Neural cell (in vitro differentiated cells): Measurements from ENCODE around the gene STPG4. TPM values are rescaled to one million over a fixed set of nuclear protein-coding genes. Genes with fewer than 3 reads are reported as not detected.

Experiments
- H2AFZ ChIP-seq: fragments of 200-600, 300-800 bp; sonication (generic), shearing (Covaris generic); 2 replicates; pipeline ENCODE4 v1.6.0; 2014; ENCODE audit warnings: low read depth, mild to moderate bottlenecking, antibody characterized with exemption, low read length, moderate library complexity
- H3F3A ChIP-seq: fragments of 200-600 bp; shearing (Covaris generic); 2 replicates; pipeline ENCODE4 v1.6.1; 2016; ENCODE audit warnings: mild to moderate bottlenecking, moderate library complexity, mixed read lengths, antibody characterized with exemption, low read length; ENCODE audit not compliant: insufficient read depth, poor library complexity, severe bottlenecking
- H3K27ac ChIP-seq: fragments of 200-600, 300-800 bp; sonication (generic), shearing (Covaris generic); 2 replicates; pipeline ENCODE4 v1.5.1; 2014; ENCODE audit warnings: mild to moderate bottlenecking, low read length, moderate library complexity
- H3K27me3 ChIP-seq: fragments of 300-800, 200-600 bp; sonication (generic), shearing (Covaris generic); 2 replicates; pipeline ENCODE4 v1.6.0; 2014; ENCODE audit warnings: mild to moderate bottlenecking, low read depth, low read length, moderate library complexity; ENCODE audit not compliant: insufficient read depth
- H3K36me3 ChIP-seq: fragments of 300-800, 200-600 bp; sonication (generic), shearing (Covaris generic); 2 replicates; pipeline ENCODE4 v1.5.1; 2014; ENCODE audit warnings: mild to moderate bottlenecking, antibody characterized with exemption, low read length, moderate library complexity; ENCODE audit not compliant: insufficient read depth
- H3K4me2 ChIP-seq: fragments of 300-800, 200-600 bp; sonication (generic), shearing (Covaris generic); 2 replicates; pipeline ENCODE4 v1.6.0; 2014; ENCODE audit warnings: mild to moderate bottlenecking, low read length
- H3K4me3 ChIP-seq: fragments of 300-800, 200-600 bp; sonication (generic), shearing (Covaris generic); 2 replicates; pipeline ENCODE4 v1.5.1; 2014; ENCODE audit warnings: mild to moderate bottlenecking, low read length, moderate library complexity
- H3K79me2 ChIP-seq: fragments of 200-600 bp; shearing (Covaris generic); replicated peaks from 2 replicates; pipeline ENCODE4 v1.6.0; 2014; ENCODE audit warnings: mild to moderate bottlenecking, low read length, moderate library complexity; ENCODE audit not compliant: insufficient read depth
- H3K9ac ChIP-seq: fragments of 300-800, 200-600 bp; sonication (generic), shearing (Covaris generic); 2 replicates; pipeline ENCODE4 v1.6.1; 2016; ENCODE audit warnings: mild to moderate bottlenecking, low read length, mixed read lengths
- H3K9me2 ChIP-seq: fragments of 200-600 bp; shearing (Covaris generic); 2 replicates; pipeline ENCODE4 v1.6.1; 2016; ENCODE audit warnings: mild to moderate bottlenecking, low read length, mixed read lengths; ENCODE audit not compliant: insufficient read depth
- H3K9me3 ChIP-seq: fragments of 200-600, 300-800 bp; sonication (generic), shearing (Covaris generic); 2 replicates; pipeline ENCODE4 v1.6.1; 2016; ENCODE audit warnings: mild to moderate bottlenecking, mixed run types, low read length, moderate library complexity, mixed read lengths
- H4K20me1 ChIP-seq: fragments of 200-600 bp; shearing (Covaris generic); 2 replicates; pipeline ENCODE4 v1.6.1; 2016; ENCODE audit warnings: mild to moderate bottlenecking, mixed run types; ENCODE audit not compliant: insufficient read depth
- EP300 ChIP-seq: fragments of 450-650 bp; conservative IDR thresholded peaks from 2 replicates; pipeline ENCODE4 v1.6.1; 2014; ENCODE audit warnings: antibody characterized with exemption, mild to moderate bottlenecking, moderate library complexity; ENCODE audit not compliant: poor library complexity, severe bottlenecking
- EZH2 ChIP-seq: fragments of 200-600, 300-800 bp; shearing (Covaris generic), sonication (generic); IDR thresholded peaks from 2 replicates; pipeline ENCODE4 v1.6.1; 2014; ENCODE audit warnings: antibody characterized with exemption, low read length, borderline replicate concordance, mild to moderate bottlenecking; ENCODE audit not compliant: insufficient read depth, poor library complexity, severe bottlenecking
- MXI1 ChIP-seq: fragments of 450-650 bp; conservative IDR thresholded peaks from 2 replicates; pipeline ENCODE4 v1.6.1; 2014; ENCODE audit warnings: antibody characterized with exemption, mild to moderate bottlenecking; ENCODE audit not compliant: poor library complexity, severe bottlenecking
- POLR2AphosphoS5 ChIP-seq: IDR thresholded peaks from 2 replicates; pipeline ENCODE4 v1.6.1; 2012
- RAD21 ChIP-seq: fragments of 450-650 bp; conservative IDR thresholded peaks from 2 replicates; pipeline ENCODE4 v1.6.1; 2014; ENCODE audit warnings: antibody characterized with exemption, mild to moderate bottlenecking, moderate library complexity
- SMC3 ChIP-seq: fragments of 450-650 bp; conservative IDR thresholded peaks from 2 replicates; pipeline ENCODE4 v1.6.1; 2014; ENCODE audit warnings: antibody characterized with exemption, mild to moderate bottlenecking, moderate library complexity; ENCODE audit not compliant: poor library complexity
- TAF1 ChIP-seq: IDR thresholded peaks from 2 replicates; pipeline ENCODE4 v1.6.1; 2012; ENCODE audit warnings: low read depth
- polyA plus RNA-seq: library from polyadenylated mRNA; depleted of rRNA; stranded (reverse); fragments of >200 nt; gene quantifications from 2 replicates; pipeline ENCODE4 v1.2.3, GENCODE V29; 2014
- TF ChIP-seq, protein P1 (sequence below): fragments of 450-650 bp; IDR thresholded peaks from 2 replicates; pipeline ENCODE4 v1.5.1; 2014; ENCODE audit warnings: antibody characterized with exemption, mild to moderate bottlenecking, moderate library complexity; ENCODE audit not compliant: poor library complexity, severe bottlenecking
- TF ChIP-seq, protein P2 (sequence below): IDR thresholded peaks from 2 replicates; pipeline ENCODE4 v1.6.1; 2012; ENCODE audit warnings: borderline replicate concordance

STPG4 gene
- polyA plus RNA-seq, 1 donor from 2014 or later, result not detected

DNA sequence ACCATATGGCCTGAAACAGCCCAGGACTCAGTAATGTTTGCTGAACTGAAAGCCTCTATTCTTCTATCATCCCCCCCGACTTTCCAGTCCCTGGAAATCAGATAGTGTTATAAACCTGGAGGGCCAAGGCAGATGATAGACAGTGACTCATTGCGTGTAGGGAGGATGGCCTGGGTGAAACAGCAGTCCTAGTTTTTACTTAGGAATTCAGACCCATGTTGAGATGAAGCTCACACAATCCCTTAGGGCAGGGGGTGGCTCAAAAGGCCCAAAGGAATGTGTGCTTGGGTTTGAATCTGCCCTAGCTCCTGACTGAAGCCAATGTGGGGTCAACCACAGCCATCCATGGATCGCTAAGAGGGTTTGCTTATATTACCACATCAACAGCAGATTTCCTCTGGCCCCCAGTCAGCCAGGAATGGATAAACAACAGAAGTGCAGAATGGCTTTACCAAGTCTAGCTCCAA is 43.9 kb upstream of the STPG4 start:
- no peaks in the 10 kb centered on the region for H3K9me3 ChIP-seq
- TF ChIP-seq EZH2 (no peak), TAF1 (no peak), RAD21 (no peak), EP300 (no peak), POLR2AphosphoS5 (no peak), SMC3 (no peak), MXI1 (no peak)
- TF ChIP-seq, protein P1, sequence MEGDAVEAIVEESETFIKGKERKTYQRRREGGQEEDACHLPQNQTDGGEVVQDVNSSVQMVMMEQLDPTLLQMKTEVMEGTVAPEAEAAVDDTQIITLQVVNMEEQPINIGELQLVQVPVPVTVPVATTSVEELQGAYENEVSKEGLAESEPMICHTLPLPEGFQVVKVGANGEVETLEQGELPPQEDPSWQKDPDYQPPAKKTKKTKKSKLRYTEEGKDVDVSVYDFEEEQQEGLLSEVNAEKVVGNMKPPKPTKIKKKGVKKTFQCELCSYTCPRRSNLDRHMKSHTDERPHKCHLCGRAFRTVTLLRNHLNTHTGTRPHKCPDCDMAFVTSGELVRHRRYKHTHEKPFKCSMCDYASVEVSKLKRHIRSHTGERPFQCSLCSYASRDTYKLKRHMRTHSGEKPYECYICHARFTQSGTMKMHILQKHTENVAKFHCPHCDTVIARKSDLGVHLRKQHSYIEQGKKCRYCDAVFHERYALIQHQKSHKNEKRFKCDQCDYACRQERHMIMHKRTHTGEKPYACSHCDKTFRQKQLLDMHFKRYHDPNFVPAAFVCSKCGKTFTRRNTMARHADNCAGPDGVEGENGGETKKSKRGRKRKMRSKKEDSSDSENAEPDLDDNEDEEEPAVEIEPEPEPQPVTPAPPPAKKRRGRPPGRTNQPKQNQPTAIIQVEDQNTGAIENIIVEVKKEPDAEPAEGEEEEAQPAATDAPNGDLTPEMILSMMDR, result no peak
- TF ChIP-seq, protein P2, sequence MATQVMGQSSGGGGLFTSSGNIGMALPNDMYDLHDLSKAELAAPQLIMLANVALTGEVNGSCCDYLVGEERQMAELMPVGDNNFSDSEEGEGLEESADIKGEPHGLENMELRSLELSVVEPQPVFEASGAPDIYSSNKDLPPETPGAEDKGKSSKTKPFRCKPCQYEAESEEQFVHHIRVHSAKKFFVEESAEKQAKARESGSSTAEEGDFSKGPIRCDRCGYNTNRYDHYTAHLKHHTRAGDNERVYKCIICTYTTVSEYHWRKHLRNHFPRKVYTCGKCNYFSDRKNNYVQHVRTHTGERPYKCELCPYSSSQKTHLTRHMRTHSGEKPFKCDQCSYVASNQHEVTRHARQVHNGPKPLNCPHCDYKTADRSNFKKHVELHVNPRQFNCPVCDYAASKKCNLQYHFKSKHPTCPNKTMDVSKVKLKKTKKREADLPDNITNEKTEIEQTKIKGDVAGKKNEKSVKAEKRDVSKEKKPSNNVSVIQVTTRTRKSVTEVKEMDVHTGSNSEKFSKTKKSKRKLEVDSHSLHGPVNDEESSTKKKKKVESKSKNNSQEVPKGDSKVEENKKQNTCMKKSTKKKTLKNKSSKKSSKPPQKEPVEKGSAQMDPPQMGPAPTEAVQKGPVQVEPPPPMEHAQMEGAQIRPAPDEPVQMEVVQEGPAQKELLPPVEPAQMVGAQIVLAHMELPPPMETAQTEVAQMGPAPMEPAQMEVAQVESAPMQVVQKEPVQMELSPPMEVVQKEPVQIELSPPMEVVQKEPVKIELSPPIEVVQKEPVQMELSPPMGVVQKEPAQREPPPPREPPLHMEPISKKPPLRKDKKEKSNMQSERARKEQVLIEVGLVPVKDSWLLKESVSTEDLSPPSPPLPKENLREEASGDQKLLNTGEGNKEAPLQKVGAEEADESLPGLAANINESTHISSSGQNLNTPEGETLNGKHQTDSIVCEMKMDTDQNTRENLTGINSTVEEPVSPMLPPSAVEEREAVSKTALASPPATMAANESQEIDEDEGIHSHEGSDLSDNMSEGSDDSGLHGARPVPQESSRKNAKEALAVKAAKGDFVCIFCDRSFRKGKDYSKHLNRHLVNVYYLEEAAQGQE, result no peak
- H3F3A ChIP-seq, result no peaks in the 10 kb centered on the region
- H3K79me2 ChIP-seq, result no peaks in the 10 kb centered on the region
- H3K9ac ChIP-seq, result no peak overlapping the region
- no peaks in the 10 kb centered on the region for H3K36me3 ChIP-seq
- H3K4me3 ChIP-seq, result no peak overlapping the region
- no peak overlapping the region for H3K27ac ChIP-seq
- no peak overlapping the region for H2AFZ ChIP-seq
- no peaks in the 10 kb centered on the region for H3K9me2 ChIP-seq
- H3K27me3 ChIP-seq, result no peaks in the 10 kb centered on the region
- H4K20me1 ChIP-seq, result no peaks in the 10 kb centered on the region
- no peak overlapping the region for H3K4me2 ChIP-seq

DNA sequence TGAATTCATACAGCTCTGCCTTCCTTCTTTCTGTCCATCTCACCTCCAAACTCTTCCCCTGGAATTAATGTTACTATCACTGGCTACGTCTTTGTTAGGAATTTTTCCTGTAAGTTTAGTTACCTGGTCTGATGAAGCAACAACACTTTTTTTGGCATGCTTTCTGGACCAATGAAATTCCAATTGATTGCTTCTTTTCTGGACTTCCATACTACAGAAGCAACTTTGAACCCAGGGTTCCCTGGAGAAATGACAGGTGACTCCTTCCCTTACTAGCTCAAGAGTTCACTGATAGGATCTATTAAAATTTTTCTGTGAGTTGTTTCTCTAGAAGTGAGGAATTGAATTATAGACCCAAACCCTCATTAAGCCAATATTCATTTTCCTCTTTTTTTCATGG is 41.4 kb upstream of the STPG4 start:
- H3K9me3 ChIP-seq, result no peaks in the 10 kb centered on the region
- H3F3A ChIP-seq, result peaks cover 4% of the 10 kb centered on the region
- TF ChIP-seq SMC3 (no peak), RAD21 (no peak), EZH2 (no peak), EP300 (no peak), TAF1 (no peak), MXI1 (no peak)
- TF ChIP-seq, protein P2, result no peak
- TF ChIP-seq, protein P1, result no peak
- H4K20me1 ChIP-seq, result no peaks in the 10 kb centered on the region
- H3K9ac ChIP-seq, result no peak overlapping the region
- H3K36me3 ChIP-seq, result no peaks in the 10 kb centered on the region
- H2AFZ ChIP-seq, result no peak overlapping the region
- H3K79me2 ChIP-seq, result no peaks in the 10 kb centered on the region
- no peaks in the 10 kb centered on the region for H3K27me3 ChIP-seq
- no peaks in the 10 kb centered on the region for H3K9me2 ChIP-seq
- H3K4me2 ChIP-seq, result no peak overlapping the region
- no peak overlapping the region for H3K27ac ChIP-seq
- no peak overlapping the region for H3K4me3 ChIP-seq
